Astrocyte (in vitro differentiated cells and primary cell): ENCODE measurements around the gene ZNF30. TPM values are rescaled to one million over a fixed set of nuclear protein-coding genes. Genes with fewer than 3 reads are reported as not detected.

ENCODE experiments used
- DNase-seq: peaks from one replicate; pipeline ENCODE4 v3.0.0-alpha.2; 2010; ENCODE audit warnings: low read depth
- FAIRE-seq: peaks from 2 replicates; lab custom pipeline; 2011; peaks lifted over from hg19 to GRCh38; lab: Jason Lieb, UNC
- H2AFZ ChIP-seq: 2 replicates; pipeline ENCODE4 v1.6.0; 2012; ENCODE audit warnings: low read depth, low read length, inconsistent platforms
- H3K27ac ChIP-seq: 2 replicates; pipeline ENCODE4 v1.5.1; 2011; ENCODE audit warnings: low read depth, low read length, inconsistent platforms
- H3K27me3 ChIP-seq: 2 replicates; pipeline ENCODE4 v1.6.0; 2011; ENCODE audit warnings: low read length, inconsistent platforms; ENCODE audit not compliant: insufficient read depth
- H3K36me3 ChIP-seq: 2 replicates; pipeline ENCODE4 v1.5.1; 2011; ENCODE audit warnings: low read length, inconsistent platforms; ENCODE audit not compliant: insufficient read depth
- H3K4me1 ChIP-seq: 2 replicates; pipeline ENCODE4 v1.5.1; 2011; ENCODE audit warnings: low read length, inconsistent platforms; ENCODE audit not compliant: insufficient read depth
- H3K4me2 ChIP-seq: 2 replicates; pipeline ENCODE4 v1.6.0; 2012; ENCODE audit warnings: low read length, inconsistent platforms
- H3K4me3 ChIP-seq: 2 replicates; pipeline ENCODE4 v1.5.1; 2011; ENCODE audit warnings: low read depth, mild to moderate bottlenecking, low read length, inconsistent platforms; ENCODE audit not compliant: insufficient read depth
- H3K79me2 ChIP-seq: 2 replicates; pipeline ENCODE4 v1.6.0; 2012; ENCODE audit warnings: mild to moderate bottlenecking, low read length, inconsistent platforms; ENCODE audit not compliant: insufficient read depth
- H3K9ac ChIP-seq: 2 replicates; pipeline ENCODE4 v1.6.0; 2012; ENCODE audit warnings: mild to moderate bottlenecking, low read length, inconsistent platforms
- H3K9me3 ChIP-seq: 2 replicates; pipeline ENCODE4 v1.5.1; 2012; ENCODE audit warnings: low read depth, mild to moderate bottlenecking, low read length, inconsistent platforms; ENCODE audit not compliant: insufficient read depth
- H4K20me1 ChIP-seq: 2 replicates; pipeline ENCODE4 v1.6.0; 2012; ENCODE audit warnings: low read length, inconsistent platforms; ENCODE audit not compliant: insufficient read depth
- H3K27ac Mint-ChIP-seq: one replicate; pipeline ENCODE4 v1.8.0; 2021; ENCODE audit warnings: mild to moderate bottlenecking, mixed read lengths; ENCODE audit not compliant: unreplicated experiment
- H3K27me3 Mint-ChIP-seq: one replicate; pipeline ENCODE4 v1.8.0; 2021; ENCODE audit warnings: low read depth, mixed read lengths; ENCODE audit not compliant: unreplicated experiment
- H3K36me3 Mint-ChIP-seq: one replicate; pipeline ENCODE4 v1.8.0; 2021; ENCODE audit warnings: low read depth, mixed read lengths; ENCODE audit not compliant: unreplicated experiment
- H3K4me1 Mint-ChIP-seq: one replicate; pipeline ENCODE4 v1.8.0; 2021; ENCODE audit warnings: low read depth, mixed read lengths; ENCODE audit not compliant: unreplicated experiment
- H3K4me3 Mint-ChIP-seq: one replicate; pipeline ENCODE4 v1.8.0; 2021; ENCODE audit warnings: mild to moderate bottlenecking, moderate library complexity, mixed read lengths; ENCODE audit not compliant: unreplicated experiment
- H3K9me3 Mint-ChIP-seq: one replicate; pipeline ENCODE4 v1.8.0; 2021; ENCODE audit warnings: mild to moderate bottlenecking, mixed read lengths; ENCODE audit not compliant: unreplicated experiment
- CTCF ChIP-seq: IDR thresholded peaks from 2 replicates; pipeline ENCODE4 v1.5.1; 2011; ENCODE audit warnings: low read depth, mild to moderate bottlenecking, inconsistent platforms, low read length, moderate library complexity; ENCODE audit not compliant: insufficient read depth
- EZH2 ChIP-seq: IDR thresholded peaks from 2 replicates; pipeline ENCODE4 v1.6.1; 2012; ENCODE audit warnings: mild to moderate bottlenecking, low read length, inconsistent platforms; ENCODE audit not compliant: insufficient read depth
- total RNA-seq: library from RNA; stranded (reverse); gene quantifications from 2 replicates; pipeline ENCODE4 v1.2.1, GENCODE V29; 2021

ZNF30 gene
- total RNA-seq, 1 donor from 2014 or later = 4.0 TPM

GRCh38 chr19:34988119-34988518, 61.4 kb downstream of the ZNF30 start:
- Histone ChIP-seq H3K9me3 (no peaks in the 10 kb centered on the region), H3K4me1 (no peaks in the 10 kb centered on the region), H3K27ac (no peak overlapping the region), H3K27me3 (no peaks in the 10 kb centered on the region), H2AFZ (no peak overlapping the region), H3K9ac (no peak overlapping the region), H3K79me2 (no peaks in the 10 kb centered on the region), H3K4me2 (no peak overlapping the region), H3K36me3 (no peaks in the 10 kb centered on the region), H4K20me1 (no peaks in the 10 kb centered on the region), H3K4me3 (no peak overlapping the region)
- Mint-ChIP-seq H3K36me3 (no peaks in the 10 kb centered on the region), H3K27me3 (peaks cover 2% of the 10 kb centered on the region), H3K27ac (no peak overlapping the region), H3K4me3 (no peak overlapping the region), H3K9me3 (peaks cover 3% of the 10 kb centered on the region), H3K4me1 (no peaks in the 10 kb centered on the region)
- no peak for FAIRE-seq
- TF ChIP-seq EZH2 (no peak), CTCF (no peak)
- no peak for DNase-seq

- no peaks in the 10 kb centered on the region for H3K4me1 ChIP-seq
Measured at GRCh38 chr19:34989298-34989697, 62.6 kb downstream of the ZNF30 start.

More at GRCh38 chr19:34989298-34989697, 62.6 kb downstream of the ZNF30 start:
- H3K27me3 Mint-ChIP-seq = peaks cover 2% of the 10 kb centered on the region
- Histone ChIP-seq H3K36me3 (no peaks in the 10 kb centered on the region), H2AFZ (no peak overlapping the region), H3K9ac (no peak overlapping the region), H3K27ac (no peak overlapping the region), H3K27me3 (no peaks in the 10 kb centered on the region), H3K4me3 (no peak overlapping the region), H3K4me2 (no peak overlapping the region), H3K9me3 (no peaks in the 10 kb centered on the region), H4K20me1 (no peaks in the 10 kb centered on the region), H3K79me2 (no peaks in the 10 kb centered on the region)
- no peaks in the 10 kb centered on the region for H3K4me1 Mint-ChIP-seq
- H3K36me3 Mint-ChIP-seq = no peaks in the 10 kb centered on the region
- H3K9me3 Mint-ChIP-seq = peaks cover 7% of the 10 kb centered on the region
- TF ChIP-seq EZH2 (no peak), CTCF (no peak)
- DNase-seq (no peak), FAIRE-seq (no peak)
- H3K27ac Mint-ChIP-seq = no peak overlapping the region
- no peak overlapping the region for H3K4me3 Mint-ChIP-seq
